NOMO-1 (cell line): ENCODE results near the gene FRY.

Experiments used
- DNase-seq, 2 experiments: peaks; one replicate each; lab custom pipeline; 2025; ENCODE audit not compliant: unreplicated experiment in 2 of 2; lab: John Stamatoyannopoulos, UW

The FRY gene

DNA sequence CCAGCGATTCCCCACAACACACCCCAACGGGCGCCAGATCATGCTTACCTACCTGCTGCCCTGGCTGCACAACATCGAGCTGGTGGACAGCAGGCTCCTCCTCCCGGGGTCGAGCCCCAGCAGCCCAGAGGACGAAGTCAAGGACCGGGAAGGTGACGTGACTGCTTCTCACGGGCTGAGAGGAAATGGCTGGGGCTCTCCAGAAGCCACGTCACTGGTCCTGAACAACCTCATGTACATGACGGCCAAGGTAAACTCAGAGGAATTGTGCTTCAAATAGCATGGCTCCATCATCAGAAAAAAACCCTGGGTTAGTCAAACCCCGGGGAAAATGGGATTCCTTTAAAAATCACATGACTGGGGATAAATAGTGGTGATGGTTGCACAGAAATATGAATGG lies 177.3 kb downstream of the FRY start:
- DNase-seq = no peak

DNA sequence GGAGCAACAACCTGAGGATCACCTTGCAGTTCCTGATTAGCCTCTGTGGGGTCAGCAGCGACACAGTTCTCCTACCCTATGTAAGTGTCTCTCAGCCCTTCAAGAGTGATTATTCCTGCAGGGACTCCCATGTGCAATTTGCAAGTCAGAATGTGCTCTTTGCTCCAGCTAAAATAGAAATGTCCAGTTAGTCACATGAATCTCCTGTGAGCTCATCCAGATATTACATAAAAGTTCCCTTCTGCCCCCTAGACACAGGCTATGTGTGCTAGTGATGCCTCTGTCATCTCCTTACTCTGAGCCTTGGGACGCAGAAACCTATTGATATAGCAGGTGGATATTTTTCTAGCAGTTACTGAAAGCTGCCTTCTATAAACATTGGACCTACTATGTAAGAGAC lies 178.1 kb downstream of the FRY start:
- DNase-seq = no peak

DNA sequence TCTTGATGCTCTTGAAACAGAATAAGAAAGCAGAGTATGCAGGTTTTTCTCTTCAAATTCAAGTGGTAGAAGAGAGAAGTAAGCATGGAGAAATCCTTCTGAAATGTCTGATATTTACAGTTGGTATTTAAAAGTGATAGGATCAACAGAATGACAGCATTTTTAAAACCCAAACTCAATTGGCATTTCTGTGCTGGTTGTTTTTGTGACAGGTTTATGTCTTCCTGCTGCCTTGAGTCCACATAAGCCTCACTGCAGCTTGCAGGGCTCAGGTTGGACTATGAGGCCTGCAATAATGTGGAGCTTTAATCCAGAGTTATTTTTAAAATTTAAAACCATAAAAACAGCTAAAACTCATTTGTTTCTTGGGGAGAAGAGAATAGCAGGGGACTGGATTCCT lies 178.5 kb downstream of the FRY start:
- no peak for DNase-seq

DNA sequence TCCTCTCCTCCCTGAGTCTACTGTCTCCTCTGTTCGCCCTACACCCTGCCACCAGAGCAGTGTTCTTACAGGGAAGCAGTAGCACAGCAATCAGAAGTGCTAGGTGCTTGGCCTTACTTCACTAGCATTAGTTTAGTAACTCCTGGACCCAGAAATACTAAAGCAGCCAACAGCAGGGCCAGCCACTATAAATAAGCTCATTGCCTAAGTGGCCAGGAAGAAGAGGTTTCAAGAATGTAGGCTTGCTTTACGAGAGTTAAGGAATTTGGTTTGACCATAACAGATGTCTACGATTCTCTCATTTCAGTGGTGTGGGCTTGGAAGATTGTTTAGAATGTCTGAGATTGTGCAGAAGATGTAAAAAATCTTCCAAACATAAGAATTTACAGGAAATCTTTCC lies 180.2 kb downstream of the FRY start:
- DNase-seq = no peak

DNA sequence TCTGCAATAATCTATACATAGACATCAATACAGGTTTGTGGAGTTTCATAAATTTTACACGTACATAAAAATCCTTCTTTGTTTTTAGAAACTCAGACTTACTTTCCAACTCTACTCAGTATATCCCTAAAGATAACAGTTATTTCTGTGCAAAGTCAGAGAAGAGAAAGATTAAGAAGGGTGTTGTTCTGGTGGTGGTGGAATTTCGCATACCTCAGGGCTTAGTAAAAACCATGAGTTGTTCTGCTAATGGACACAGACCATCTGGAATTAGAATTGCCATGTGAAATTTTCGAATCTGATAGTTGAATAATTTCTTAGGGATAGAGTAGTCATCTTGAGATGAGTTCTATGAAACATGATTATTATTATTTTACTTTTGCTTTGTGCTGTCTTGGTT lies 180.8 kb downstream of the FRY start:
- DNase-seq = no peak

DNA sequence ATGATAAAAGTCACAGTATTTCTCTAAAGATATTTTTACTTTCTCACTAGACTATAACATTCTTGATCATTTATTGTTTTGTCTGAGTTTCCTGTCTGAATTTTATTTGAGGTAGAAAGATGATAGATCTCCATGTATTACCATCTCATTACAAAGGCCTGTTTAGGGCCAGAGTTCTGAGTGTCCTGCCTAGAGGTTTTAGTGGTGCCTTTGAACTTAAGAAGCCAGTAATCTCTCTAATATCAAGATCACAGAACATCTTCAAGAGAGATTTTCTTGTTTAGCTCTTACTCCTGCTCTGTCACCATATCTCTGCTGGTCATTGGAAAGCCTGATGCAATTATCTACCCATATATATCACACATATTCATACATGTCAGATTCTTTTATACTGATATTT lies 182.1 kb downstream of the FRY start:
- no peak for DNase-seq

DNA sequence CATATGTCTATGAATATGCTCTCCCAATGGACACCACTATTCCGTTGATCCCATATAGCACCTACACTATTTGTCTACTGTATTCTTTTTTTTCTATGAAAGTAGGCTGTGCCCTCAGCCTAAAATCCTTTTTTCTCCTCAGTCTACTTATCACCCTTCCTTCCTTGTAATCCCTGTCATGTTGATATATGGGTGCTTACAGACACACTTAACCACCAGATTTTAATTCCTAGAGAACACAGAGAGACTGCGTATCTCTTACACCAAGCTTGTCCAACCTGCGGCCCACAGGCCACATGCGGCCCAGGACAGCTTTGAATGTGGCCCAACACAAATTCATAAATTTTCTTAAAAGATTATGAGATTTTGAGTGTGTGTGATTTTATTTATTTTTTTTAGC lies 182.5 kb downstream of the FRY start:
- DNase-seq = no peak

DNA sequence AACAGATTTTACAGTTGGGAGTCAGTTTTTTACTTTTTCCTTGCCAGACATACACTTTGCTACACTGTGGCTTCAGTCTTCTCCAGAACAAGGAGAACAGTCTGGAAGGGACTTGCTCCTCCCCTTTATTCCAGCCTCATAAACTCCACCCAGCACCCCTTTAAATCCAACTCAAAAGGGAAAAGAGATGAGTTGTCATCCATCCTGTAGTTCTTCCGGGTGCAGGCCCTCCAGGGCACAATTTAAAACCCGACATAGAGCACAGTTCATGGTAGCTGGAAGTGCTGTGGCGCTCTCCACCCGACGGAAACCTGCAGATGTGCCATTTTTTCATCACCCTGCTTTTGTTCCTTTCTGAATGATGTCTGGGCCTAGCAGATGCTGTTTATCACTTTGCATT lies 184.7 kb downstream of the FRY start:
- DNase-seq = no peak

DNA sequence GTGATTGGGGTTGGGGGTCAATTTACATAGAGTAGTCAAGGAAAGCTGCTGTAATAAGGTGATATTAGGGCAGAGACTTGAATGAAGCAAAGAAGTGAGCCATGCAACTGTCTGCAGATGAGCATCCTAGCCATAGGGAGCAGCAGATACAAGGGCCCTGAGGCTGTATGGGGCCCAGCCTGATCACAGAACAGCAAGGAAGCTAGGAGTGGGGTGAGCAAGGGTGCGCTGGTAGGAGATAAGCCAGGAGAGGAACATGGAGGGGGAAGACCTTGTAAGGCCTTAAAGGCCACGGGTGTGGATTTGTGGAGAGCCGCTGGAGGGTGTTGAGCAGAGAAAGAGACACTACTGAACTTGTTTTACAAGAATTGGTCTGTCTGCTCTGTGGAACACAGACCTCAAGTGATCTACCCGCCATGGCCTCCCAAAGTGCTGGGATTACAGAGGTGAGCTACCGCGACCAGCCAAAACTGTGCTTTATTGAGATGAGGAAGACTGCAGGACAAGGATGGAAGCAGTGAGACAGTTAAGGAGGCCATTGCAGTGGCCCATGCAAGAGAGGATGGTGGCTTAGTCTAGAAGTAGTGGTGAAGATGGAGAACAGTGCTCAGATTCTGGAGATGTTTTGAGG lies 190.6 kb downstream of the FRY start:
- no peak for DNase-seq

DNA sequence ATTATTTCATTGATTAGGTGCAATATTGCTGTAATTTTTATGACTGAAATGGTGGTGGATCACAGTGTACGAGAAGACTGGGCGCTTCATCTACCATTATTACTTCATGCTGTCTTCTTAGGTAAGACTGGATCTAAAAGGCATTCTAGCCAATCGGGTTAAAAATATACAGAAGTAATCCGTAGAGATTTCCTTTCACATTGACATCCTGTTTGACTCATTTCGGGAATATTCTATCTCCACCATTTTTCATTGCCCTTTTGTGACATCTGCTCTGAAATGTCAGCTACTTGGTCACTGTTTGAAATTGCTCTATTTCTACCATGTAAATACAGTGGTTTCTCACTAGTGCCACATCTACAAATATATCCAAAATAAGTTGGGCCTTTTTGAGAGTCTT lies 193.3 kb downstream of the FRY start:
- no peak for DNase-seq

DNA sequence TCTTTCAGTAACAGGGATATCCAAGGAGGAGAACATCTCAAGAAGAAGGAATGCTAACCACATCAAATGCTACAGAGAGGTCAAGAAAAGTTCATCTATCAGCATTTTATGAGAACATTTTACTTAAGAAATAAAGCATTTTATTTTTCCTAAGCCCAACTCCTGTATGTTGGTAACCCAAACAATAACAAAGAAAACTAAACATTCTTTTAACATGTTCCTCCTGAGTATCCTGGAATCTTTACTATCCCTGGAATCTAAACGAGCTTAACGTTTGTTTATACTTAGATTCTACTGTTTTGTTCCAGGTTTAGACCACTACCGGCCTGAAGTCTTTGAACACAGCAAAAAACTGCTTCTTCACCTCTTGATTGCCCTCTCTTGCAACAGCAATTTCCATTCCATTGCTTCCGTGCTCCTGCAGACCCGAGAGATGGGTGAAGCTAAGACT lies 193.9 kb downstream of the FRY start:
- DNase-seq = no peak

DNA sequence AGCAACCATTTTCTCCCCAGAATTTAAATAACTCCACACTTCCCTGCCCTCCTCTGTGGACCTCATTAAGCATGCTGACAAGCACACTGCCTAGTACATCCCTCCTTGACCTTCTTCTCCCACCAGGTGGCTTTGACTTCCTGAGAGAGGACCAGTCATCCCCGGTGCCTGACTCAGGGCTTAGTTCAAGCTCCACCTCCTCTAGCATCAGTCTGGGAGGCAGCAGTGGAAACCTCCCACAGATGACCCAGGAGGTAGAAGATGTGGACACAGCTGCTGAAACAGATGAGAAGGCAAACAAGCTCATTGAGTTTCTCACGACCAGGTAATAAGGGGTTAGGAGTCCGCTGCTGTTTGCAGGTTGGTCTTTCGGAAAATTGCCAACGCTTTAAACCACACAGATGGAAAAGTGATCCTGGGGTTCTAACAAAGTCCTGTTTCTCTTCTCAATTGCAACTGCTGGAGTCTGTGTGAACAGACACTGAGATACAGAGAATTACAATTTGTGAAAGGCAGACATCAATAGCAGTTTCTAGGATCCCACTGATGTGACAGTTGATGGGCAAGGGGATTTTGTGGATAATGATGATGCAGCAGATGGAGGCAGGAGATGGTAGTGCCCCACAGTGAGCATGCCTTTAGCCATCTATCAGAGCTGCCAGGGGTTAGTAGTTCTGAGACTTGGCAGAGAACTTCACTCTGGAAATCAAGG lies 196.9 kb downstream of the FRY start:
- no peak for DNase-seq

DNA sequence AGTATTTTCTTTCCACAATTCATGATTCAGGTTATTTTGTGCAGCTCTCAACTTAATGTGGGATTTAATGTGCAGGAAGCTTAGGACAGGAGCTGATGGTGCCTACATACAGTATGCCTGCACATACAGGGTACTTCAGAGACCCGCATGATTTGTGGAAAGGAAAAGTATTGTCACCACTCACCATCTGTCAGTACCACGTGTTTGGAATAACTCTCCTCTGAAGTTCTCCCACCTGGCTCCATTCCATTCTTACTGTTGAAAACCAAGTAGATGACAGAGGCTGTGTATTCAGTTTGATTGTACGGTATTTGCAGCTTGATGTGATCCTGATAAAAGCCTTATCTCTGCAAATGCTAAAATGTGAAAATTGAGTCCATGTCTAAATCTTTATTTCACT lies 197.9 kb downstream of the FRY start:
- DNase-seq = no peak

DNA sequence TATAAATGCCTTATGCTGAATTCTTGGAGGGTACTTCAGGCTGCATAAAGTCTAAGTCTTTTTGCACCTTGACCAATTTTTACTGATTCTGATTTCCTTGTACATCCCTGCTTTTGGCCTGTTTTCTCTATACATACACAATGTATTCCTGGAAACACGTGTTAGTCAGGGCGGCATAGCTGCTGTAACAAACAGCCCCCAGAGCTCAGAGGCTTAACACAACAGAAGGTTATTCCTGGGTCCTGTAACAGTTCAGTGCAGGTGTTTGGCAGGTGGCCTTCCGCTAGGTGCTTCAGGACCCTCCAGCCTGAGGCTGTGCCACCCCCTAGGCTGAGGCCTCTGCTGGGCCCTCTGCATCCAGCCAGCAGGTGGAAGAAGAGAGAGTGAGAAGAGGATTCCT lies 200.7 kb downstream of the FRY start:
- DNase-seq = no peak

DNA sequence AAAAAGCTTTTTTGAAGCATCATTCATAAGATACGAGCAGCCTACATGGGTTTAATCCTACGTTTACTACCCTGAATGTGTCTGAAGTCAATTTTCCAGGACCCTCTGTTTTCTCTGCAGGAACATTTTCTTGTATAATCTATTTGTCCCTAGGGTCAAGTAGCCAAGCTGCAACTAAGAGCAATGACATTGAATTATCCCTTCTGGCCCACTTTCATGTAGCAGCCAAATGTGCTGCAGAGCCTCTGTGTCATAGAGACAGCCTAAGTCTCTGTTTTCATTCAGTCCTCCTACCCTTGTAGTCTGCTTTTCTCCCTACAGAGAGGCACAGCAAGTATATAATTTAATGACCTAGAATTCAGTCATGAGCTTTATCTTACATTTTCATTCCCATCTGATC lies 201.5 kb downstream of the FRY start:
- DNase-seq = no peak

DNA sequence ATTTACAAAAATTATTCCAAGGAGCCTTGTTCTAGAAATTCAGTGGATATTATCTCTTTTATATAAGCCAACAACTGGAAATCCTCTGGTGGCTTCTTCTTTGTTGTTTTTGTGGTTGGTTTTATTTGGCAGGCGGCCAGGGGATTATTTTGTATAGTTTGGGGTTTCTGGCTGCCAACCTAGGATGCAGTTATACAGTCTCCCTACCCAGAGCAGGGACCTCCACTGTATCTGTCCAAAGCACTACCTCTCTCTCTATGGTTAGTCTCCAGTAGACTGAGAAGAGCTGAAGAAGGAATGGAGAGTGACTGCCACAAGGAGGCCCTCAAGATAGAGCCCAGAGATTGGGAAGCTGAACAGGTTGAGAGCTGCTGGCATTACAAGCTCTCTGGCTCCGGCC lies 203.3 kb downstream of the FRY start:
- DNase-seq = no peak

DNA sequence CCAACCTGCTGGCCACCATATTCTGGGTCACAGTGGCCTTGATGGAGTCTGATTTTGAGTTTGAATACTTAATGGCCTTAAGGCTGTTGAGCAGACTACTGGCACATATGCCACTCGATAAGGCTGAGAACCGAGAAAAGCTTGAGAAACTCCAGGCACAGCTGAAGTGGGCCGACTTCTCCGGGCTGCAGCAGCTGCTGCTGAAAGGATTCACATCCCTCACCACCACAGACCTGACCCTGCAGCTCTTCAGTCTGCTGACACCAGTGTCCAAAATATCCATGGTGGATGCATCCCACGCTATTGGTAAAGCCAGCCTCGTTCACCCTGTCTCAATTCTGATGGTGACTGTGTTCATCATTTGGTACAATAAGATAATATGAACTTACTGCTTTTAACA lies 206.1 kb downstream of the FRY start:
- no peak for DNase-seq

DNA sequence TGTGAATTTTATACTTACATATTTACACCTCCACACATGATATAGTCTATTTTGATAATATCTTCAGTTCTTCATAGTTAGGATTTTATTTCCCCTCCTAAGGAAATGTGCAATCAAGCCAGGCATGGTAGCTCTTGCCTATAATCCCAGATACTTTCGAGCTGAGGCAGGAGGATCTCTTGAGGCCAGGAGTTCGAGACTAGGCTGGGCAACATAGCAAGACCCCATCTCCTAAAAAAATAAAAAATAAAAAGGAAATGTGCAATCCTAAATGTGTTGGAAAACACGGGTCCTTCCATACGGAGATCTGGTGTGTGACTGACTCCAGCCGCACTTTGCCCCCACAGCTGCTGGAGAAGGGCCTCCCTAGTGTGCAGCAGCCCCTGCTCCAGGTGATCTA lies 212.1 kb downstream of the FRY start:
- DNase-seq = no peak

DNA sequence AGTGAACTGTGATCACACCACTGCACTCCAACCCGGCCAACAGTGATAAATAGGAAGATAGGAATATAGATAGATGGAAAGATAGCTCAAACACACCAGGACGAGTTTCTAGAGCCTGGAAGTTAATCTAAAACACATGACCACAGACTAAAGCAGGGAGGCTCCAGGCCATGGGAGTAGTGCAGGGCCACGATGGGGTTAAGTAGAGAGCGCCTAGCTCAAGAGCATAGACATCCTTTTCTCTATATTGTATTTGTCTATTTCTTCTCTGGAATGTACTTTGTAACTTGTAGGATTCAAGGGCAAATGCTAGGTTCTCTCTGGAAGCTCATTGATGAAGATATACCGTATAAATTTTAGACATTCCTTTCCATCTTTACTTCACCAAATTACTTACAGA lies 214.0 kb downstream of the FRY start:
- no peak for DNase-seq

DNA sequence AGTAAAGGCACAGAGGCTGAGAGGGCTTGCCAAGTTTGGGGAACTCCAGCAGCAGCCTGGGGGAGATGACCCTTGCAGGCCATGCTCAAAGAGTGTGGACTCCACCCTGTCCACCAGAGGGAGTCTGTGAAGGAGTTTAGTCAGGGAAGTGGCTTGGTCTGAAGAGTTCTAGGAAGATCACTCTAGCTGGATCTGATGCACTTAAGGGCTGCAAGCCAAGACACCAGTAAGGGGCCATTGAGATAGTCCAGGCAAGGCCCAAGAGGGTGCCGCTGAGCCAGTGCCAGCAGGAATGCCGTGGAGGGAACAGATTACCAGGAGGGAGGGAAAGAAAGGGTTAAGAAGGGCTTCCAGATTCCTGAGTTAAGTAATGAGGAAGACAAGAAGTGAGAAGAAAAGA lies 214.9 kb downstream of the FRY start:
- DNase-seq = peak; percentile 39 to 54

DNA sequence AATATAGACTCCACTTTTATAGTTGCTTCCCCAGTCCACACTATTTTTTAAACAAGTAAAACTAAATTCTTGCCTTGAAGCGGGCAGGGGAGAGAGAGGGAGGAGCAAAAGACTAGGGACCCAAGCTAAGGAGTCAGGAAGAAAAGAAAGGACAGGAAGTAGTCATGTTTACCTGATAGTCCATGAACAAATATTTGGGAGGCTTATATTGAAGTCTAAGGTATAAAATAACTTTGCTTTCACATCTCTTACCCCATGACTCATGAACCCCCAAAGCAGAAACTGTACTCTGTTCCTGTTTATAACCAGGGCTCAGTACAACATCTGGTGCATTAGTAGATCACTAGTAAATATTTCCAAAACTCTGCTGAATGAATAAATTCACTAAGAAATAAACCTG lies 216.3 kb downstream of the FRY start:
- DNase-seq = no peak

DNA sequence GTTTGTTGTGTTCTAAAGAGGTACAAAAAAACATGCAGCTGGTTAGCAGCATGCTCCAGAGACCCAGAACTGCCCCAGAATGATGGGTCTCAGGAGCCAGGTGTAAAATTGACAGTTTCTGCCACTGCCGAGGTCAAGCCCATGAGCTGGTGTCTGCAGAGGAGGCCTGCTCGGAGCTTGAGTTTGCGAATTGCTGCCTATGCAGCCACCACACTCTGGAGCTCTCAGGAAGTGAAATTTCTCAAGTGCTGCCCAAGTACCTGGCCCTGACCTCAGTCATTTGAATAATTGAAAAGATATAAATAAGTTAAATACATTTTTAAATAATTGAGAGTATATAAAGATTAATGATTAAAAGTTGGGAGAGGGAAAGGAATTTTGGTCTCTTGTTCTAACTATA lies 217.2 kb downstream of the FRY start:
- no peak for DNase-seq
